Neural cell (in vitro differentiated cells): ENCODE results near the gene PDE8A. TPM values are rescaled to one million over a fixed set of nuclear protein-coding genes. Genes with fewer than 3 reads are reported as not detected.

ENCODE experiments used
- H2AFZ ChIP-seq: fragments of 200-600, 300-800 bp; sonication (generic), shearing (Covaris generic); 2 replicates; pipeline ENCODE4 v1.6.0; 2014; ENCODE audit warnings: low read depth, mild to moderate bottlenecking, antibody characterized with exemption, low read length, moderate library complexity
- H3F3A ChIP-seq: fragments of 200-600 bp; shearing (Covaris generic); 2 replicates; pipeline ENCODE4 v1.6.1; 2016; ENCODE audit warnings: mild to moderate bottlenecking, moderate library complexity, mixed read lengths, antibody characterized with exemption, low read length; ENCODE audit not compliant: insufficient read depth, poor library complexity, severe bottlenecking
- H3K27ac ChIP-seq: fragments of 200-600, 300-800 bp; sonication (generic), shearing (Covaris generic); 2 replicates; pipeline ENCODE4 v1.5.1; 2014; ENCODE audit warnings: mild to moderate bottlenecking, low read length, moderate library complexity
- H3K27me3 ChIP-seq: fragments of 300-800, 200-600 bp; sonication (generic), shearing (Covaris generic); 2 replicates; pipeline ENCODE4 v1.6.0; 2014; ENCODE audit warnings: mild to moderate bottlenecking, low read depth, low read length, moderate library complexity; ENCODE audit not compliant: insufficient read depth
- H3K36me3 ChIP-seq: fragments of 300-800, 200-600 bp; sonication (generic), shearing (Covaris generic); 2 replicates; pipeline ENCODE4 v1.5.1; 2014; ENCODE audit warnings: mild to moderate bottlenecking, antibody characterized with exemption, low read length, moderate library complexity; ENCODE audit not compliant: insufficient read depth
- H3K4me2 ChIP-seq: fragments of 300-800, 200-600 bp; sonication (generic), shearing (Covaris generic); 2 replicates; pipeline ENCODE4 v1.6.0; 2014; ENCODE audit warnings: mild to moderate bottlenecking, low read length
- H3K4me3 ChIP-seq: fragments of 300-800, 200-600 bp; sonication (generic), shearing (Covaris generic); 2 replicates; pipeline ENCODE4 v1.5.1; 2014; ENCODE audit warnings: mild to moderate bottlenecking, low read length, moderate library complexity
- H3K79me2 ChIP-seq: fragments of 200-600 bp; shearing (Covaris generic); replicated peaks from 2 replicates; pipeline ENCODE4 v1.6.0; 2014; ENCODE audit warnings: mild to moderate bottlenecking, low read length, moderate library complexity; ENCODE audit not compliant: insufficient read depth
- H3K9ac ChIP-seq: fragments of 300-800, 200-600 bp; sonication (generic), shearing (Covaris generic); 2 replicates; pipeline ENCODE4 v1.6.1; 2016; ENCODE audit warnings: mild to moderate bottlenecking, low read length, mixed read lengths
- H3K9me2 ChIP-seq: fragments of 200-600 bp; shearing (Covaris generic); 2 replicates; pipeline ENCODE4 v1.6.1; 2016; ENCODE audit warnings: mild to moderate bottlenecking, low read length, mixed read lengths; ENCODE audit not compliant: insufficient read depth
- H3K9me3 ChIP-seq: fragments of 200-600, 300-800 bp; sonication (generic), shearing (Covaris generic); 2 replicates; pipeline ENCODE4 v1.6.1; 2016; ENCODE audit warnings: mild to moderate bottlenecking, mixed run types, low read length, moderate library complexity, mixed read lengths
- H4K20me1 ChIP-seq: fragments of 200-600 bp; shearing (Covaris generic); 2 replicates; pipeline ENCODE4 v1.6.1; 2016; ENCODE audit warnings: mild to moderate bottlenecking, mixed run types; ENCODE audit not compliant: insufficient read depth
- CTCF ChIP-seq: fragments of 450-650 bp; IDR thresholded peaks from 2 replicates; pipeline ENCODE4 v1.5.1; 2014; ENCODE audit warnings: antibody characterized with exemption, mild to moderate bottlenecking, moderate library complexity; ENCODE audit not compliant: poor library complexity, severe bottlenecking
- EP300 ChIP-seq: fragments of 450-650 bp; conservative IDR thresholded peaks from 2 replicates; pipeline ENCODE4 v1.6.1; 2014; ENCODE audit warnings: antibody characterized with exemption, mild to moderate bottlenecking, moderate library complexity; ENCODE audit not compliant: poor library complexity, severe bottlenecking
- EZH2 ChIP-seq: fragments of 200-600, 300-800 bp; shearing (Covaris generic), sonication (generic); IDR thresholded peaks from 2 replicates; pipeline ENCODE4 v1.6.1; 2014; ENCODE audit warnings: antibody characterized with exemption, low read length, borderline replicate concordance, mild to moderate bottlenecking; ENCODE audit not compliant: insufficient read depth, poor library complexity, severe bottlenecking
- MXI1 ChIP-seq: fragments of 450-650 bp; conservative IDR thresholded peaks from 2 replicates; pipeline ENCODE4 v1.6.1; 2014; ENCODE audit warnings: antibody characterized with exemption, mild to moderate bottlenecking; ENCODE audit not compliant: poor library complexity, severe bottlenecking
- POLR2AphosphoS5 ChIP-seq: IDR thresholded peaks from 2 replicates; pipeline ENCODE4 v1.6.1; 2012
- RAD21 ChIP-seq: fragments of 450-650 bp; conservative IDR thresholded peaks from 2 replicates; pipeline ENCODE4 v1.6.1; 2014; ENCODE audit warnings: antibody characterized with exemption, mild to moderate bottlenecking, moderate library complexity
- REST ChIP-seq: IDR thresholded peaks from 2 replicates; pipeline ENCODE4 v1.6.1; 2012; ENCODE audit warnings: borderline replicate concordance
- SMC3 ChIP-seq: fragments of 450-650 bp; conservative IDR thresholded peaks from 2 replicates; pipeline ENCODE4 v1.6.1; 2014; ENCODE audit warnings: antibody characterized with exemption, mild to moderate bottlenecking, moderate library complexity; ENCODE audit not compliant: poor library complexity
- TAF1 ChIP-seq: IDR thresholded peaks from 2 replicates; pipeline ENCODE4 v1.6.1; 2012; ENCODE audit warnings: low read depth
- polyA plus RNA-seq: library from polyadenylated mRNA; depleted of rRNA; stranded (reverse); fragments of >200 nt; gene quantifications from 2 replicates; pipeline ENCODE4 v1.2.3, GENCODE V29; 2014

The PDE8A gene
- polyA plus RNA-seq, 1 donor from 2014 or later, result 13.2 TPM

GRCh38 chr15:85104584-85104983, 122.9 kb downstream of the PDE8A start:
- Histone ChIP-seq H2AFZ (no peak overlapping the region), H4K20me1 (no peaks in the 10 kb centered on the region), H3K9me2 (no peaks in the 10 kb centered on the region), H3K4me2 (no peak overlapping the region), H3K79me2 (no peaks in the 10 kb centered on the region), H3K9me3 (no peaks in the 10 kb centered on the region), H3K27me3 (no peaks in the 10 kb centered on the region), H3K27ac (no peak overlapping the region), H3F3A (no peaks in the 10 kb centered on the region), H3K36me3 (no peaks in the 10 kb centered on the region), H3K9ac (no peak overlapping the region), H3K4me3 (no peak overlapping the region)
- TF ChIP-seq EP300, result no peak
- TF ChIP-seq EZH2, result no peak
- TF ChIP-seq REST, result no peak
- no peak for TF ChIP-seq POLR2AphosphoS5
- no peak for TF ChIP-seq TAF1
- TF ChIP-seq MXI1, result no peak

- Histone ChIP-seq H3K27ac (no peak overlapping the region), H3K27me3 (no peaks in the 10 kb centered on the region), H3K9ac (no peak overlapping the region), H3K9me2 (no peaks in the 10 kb centered on the region), H2AFZ (no peak overlapping the region), H4K20me1 (no peaks in the 10 kb centered on the region), H3F3A (no peaks in the 10 kb centered on the region), H3K79me2 (no peaks in the 10 kb centered on the region), H3K4me2 (no peak overlapping the region), H3K9me3 (no peaks in the 10 kb centered on the region), H3K4me3 (no peak overlapping the region), H3K36me3 (no peaks in the 10 kb centered on the region)
- TF ChIP-seq EZH2, result no peak
- TF ChIP-seq EP300, result no peak
- TF ChIP-seq MXI1, result no peak
- TF ChIP-seq REST, result no peak
- no peak for TF ChIP-seq RAD21
Observed at GRCh38 chr15:85108136-85108535, 126.5 kb downstream of the PDE8A start.

GRCh38 chr15:85109333-85109732, 127.7 kb downstream of the PDE8A start:
- Histone ChIP-seq H2AFZ (no peak overlapping the region), H3K4me3 (no peak overlapping the region), H3F3A (no peaks in the 10 kb centered on the region), H3K36me3 (no peaks in the 10 kb centered on the region), H3K9me3 (no peaks in the 10 kb centered on the region), H3K27me3 (no peaks in the 10 kb centered on the region), H3K79me2 (no peaks in the 10 kb centered on the region), H3K27ac (no peak overlapping the region), H3K9ac (no peak overlapping the region), H3K9me2 (no peaks in the 10 kb centered on the region), H3K4me2 (no peak overlapping the region), H4K20me1 (no peaks in the 10 kb centered on the region)
- TF ChIP-seq POLR2AphosphoS5 (no peak), EZH2 (no peak), TAF1 (no peak), RAD21 (no peak), REST (no peak), EP300 (no peak), CTCF (no peak), MXI1 (no peak), SMC3 (no peak)
